Measurements from ENCODE around the gene DEDD2. TPM values are rescaled to one million over a fixed set of nuclear protein-coding genes. Genes with fewer than 3 reads are reported as not detected.

The DEDD2 gene
- total and polyA plus RNA-seq, 2 donors (not counting 3 experiments of a cell fraction or from before 2014, with no cell fraction given): 19.5 to 34.8 TPM

DNA sequence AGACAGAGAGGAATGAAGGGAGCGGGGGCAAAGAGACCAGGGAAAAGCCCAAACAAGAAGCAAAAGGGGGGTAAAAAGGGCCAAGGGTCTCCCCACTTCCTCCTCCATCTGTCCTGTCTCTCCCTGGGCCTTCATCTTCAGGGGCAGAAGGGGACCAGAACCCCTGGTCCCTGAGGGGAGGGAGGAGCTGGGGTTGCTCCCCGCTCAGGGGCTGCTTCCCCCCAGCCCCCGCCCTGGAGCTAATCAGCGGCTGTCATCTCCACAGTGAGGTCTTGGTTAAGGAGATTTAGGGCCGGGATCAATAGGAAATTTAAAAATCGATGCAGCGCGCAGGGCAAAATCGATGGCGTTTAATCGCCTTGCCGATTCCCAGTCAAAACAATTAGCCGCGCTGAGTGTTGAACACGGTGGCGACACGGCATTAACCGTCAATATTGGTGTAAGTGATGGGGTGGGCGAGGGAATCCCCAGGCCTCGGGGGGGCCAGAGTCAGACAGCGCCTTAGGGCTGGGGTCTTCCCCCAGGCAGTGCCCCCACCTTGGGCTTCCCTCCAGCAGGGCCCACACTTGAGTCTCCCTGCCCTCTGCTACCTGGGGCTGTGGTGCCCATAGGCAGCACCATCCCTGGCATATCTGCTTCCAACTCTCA lies 55.7 kb downstream of the DEDD2 start:
- H3K9me3 ChIP-seq (replicated peaks; ENCODE audit: control insufficient read depth, insufficient read depth, low read length): no peaks in the 10 kb centered on the region
- no peak overlapping the region for H3K4me2 ChIP-seq (ENCODE audit: insufficient read depth, low read length)
- ChIA-PET CTCF (interaction anchor here (0.8 to 1.3 kb wide), 2 partner anchors 15 to 29 kb away, joined by 3 to 5 read pairs; partner anchors contain the start of gene POU2F2), POLR2A (no interaction called here)
- BruUV-seq (replicated peaks): no TSS peak
- no peaks in the 10 kb centered on the region for H3K9me1 ChIP-seq (replicated peaks; ENCODE audit: control insufficient read depth, extremely low read depth, insufficient read depth, low read length)
- no peak overlapping the region for H3K4me3 ChIP-seq (replicated peaks in 1 of 3; ENCODE audit: insufficient read depth in 1 of 3, low read depth in 1 of 3, low read length in 3 of 3)
- intact Hi-C loops (cut with micrococcal nuclease): no loop called here
- no peak for DNase-seq (ENCODE audit: low read depth, low spot score)
- peaks cover 2 to 12% of the 10 kb centered on the region in 2 experiments for H3K27me3 ChIP-seq (ENCODE audit: control insufficient read depth in 2 of 2, insufficient read depth in 2 of 2, low read length in 2 of 2)
- H4K20me1 ChIP-seq (replicated peaks; ENCODE audit: control insufficient read depth, extremely low read depth, insufficient read depth, low read length): no peaks in the 10 kb centered on the region
- H2AFZ ChIP-seq (ENCODE audit: low read depth, low read length): no peak overlapping the region
- TF ChIP-seq GATA2 (IDR thresholded peaks at IDR 0.05; ENCODE audit: insufficient read depth, insufficient read length, low read depth, low read length): no peak
- no peak for TF ChIP-seq FOS (IDR thresholded peaks at IDR 0.05; ENCODE audit: borderline replicate concordance, insufficient read depth, low read length)
- no peak for TF ChIP-seq POLR2A (IDR thresholded peaks at IDR 0.05; ENCODE audit: low read depth, low read length)
- TF ChIP-seq, protein P1, sequence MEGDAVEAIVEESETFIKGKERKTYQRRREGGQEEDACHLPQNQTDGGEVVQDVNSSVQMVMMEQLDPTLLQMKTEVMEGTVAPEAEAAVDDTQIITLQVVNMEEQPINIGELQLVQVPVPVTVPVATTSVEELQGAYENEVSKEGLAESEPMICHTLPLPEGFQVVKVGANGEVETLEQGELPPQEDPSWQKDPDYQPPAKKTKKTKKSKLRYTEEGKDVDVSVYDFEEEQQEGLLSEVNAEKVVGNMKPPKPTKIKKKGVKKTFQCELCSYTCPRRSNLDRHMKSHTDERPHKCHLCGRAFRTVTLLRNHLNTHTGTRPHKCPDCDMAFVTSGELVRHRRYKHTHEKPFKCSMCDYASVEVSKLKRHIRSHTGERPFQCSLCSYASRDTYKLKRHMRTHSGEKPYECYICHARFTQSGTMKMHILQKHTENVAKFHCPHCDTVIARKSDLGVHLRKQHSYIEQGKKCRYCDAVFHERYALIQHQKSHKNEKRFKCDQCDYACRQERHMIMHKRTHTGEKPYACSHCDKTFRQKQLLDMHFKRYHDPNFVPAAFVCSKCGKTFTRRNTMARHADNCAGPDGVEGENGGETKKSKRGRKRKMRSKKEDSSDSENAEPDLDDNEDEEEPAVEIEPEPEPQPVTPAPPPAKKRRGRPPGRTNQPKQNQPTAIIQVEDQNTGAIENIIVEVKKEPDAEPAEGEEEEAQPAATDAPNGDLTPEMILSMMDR (IDR thresholded peaks at IDR 0.05; ENCODE audit: extremely low read depth in 1 of 2, insufficient read depth in 1 of 2, low read depth in 1 of 2, low read length in 2 of 2): no peak
- no peaks in the 10 kb centered on the region for H3K36me3 ChIP-seq (ENCODE audit: control insufficient read depth in 2 of 2, extremely low read depth in 1 of 2, insufficient read depth in 2 of 2, low read length in 2 of 2)
- H3K4me1 ChIP-seq (ENCODE audit: control insufficient read depth, extremely low read depth, insufficient read depth, low read length): no peaks in the 10 kb centered on the region
- no peak overlapping the region for H3K27ac ChIP-seq (ENCODE audit: insufficient read depth, low read depth, low read length)
- no peaks in the 10 kb centered on the region for H3K79me2 ChIP-seq (ENCODE audit: control insufficient read depth, insufficient read depth, low read length)
- no peak for FAIRE-seq
- H3K9ac ChIP-seq (replicated peaks; ENCODE audit: extremely low read depth, insufficient read depth, low read length): no peak overlapping the region
- dilution Hi-C loops (cut with MboI; ENCODE audit: extremely low pct_ligation_motif_present, low sequenced_read_pairs): no loop called here

DNA sequence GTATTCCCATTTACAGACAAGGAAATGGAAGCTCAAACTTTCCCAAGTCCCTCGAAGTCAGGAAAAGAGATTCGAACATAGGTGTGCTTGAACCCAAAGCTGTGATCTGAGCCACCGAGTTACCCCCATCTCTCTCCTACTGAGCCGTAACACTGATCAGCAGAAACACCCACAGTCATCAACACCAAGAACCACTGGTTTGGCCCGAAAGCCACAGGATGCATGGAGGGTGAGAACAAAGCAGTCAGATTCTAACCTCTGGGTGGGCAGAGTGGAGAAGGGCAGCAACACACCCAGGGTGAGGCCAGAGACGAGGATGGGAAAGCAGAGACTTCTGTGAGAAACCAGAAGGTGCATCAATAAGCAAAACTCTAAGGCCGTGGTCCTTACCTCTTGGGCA lies 57.5 kb downstream of the DEDD2 start:
- POLR2A ChIA-PET: no interaction called here
- no peak overlapping the region for H3K9ac ChIP-seq (replicated peaks; ENCODE audit: extremely low read depth, insufficient read depth, low read length)
- TF ChIP-seq GATA2 (IDR thresholded peaks at IDR 0.05; ENCODE audit: insufficient read depth, insufficient read length, low read depth, low read length): no peak
- TF ChIP-seq, protein P1 (IDR thresholded peaks at IDR 0.05; ENCODE audit: extremely low read depth in 1 of 2, insufficient read depth in 1 of 2, low read depth in 1 of 2, low read length in 2 of 2): no peak
- TF ChIP-seq, protein P2, sequence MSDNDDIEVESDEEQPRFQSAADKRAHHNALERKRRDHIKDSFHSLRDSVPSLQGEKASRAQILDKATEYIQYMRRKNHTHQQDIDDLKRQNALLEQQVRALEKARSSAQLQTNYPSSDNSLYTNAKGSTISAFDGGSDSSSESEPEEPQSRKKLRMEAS (IDR thresholded peaks at IDR 0.05; ENCODE audit: insufficient read depth, insufficient read length): no peak
- H3K27me3 ChIP-seq (ENCODE audit: control insufficient read depth in 2 of 2, insufficient read depth in 2 of 2, low read length in 2 of 2): peaks cover 10 to 16% of the 10 kb centered on the region in 2 experiments
- no peak overlapping the region for H3K4me3 ChIP-seq (replicated peaks in 1 of 3; ENCODE audit: insufficient read depth in 1 of 3, low read depth in 1 of 3, low read length in 3 of 3)
- H2AFZ ChIP-seq (ENCODE audit: low read depth, low read length): no peak overlapping the region
- intact Hi-C loops (cut with micrococcal nuclease) (no loop called here), dilution Hi-C loops (cut with MboI; ENCODE audit: extremely low pct_ligation_motif_present, low sequenced_read_pairs) (no loop called here)
- CTCF ChIA-PET: interaction anchor here (1.0 to 2.9 kb wide), 3 partner anchors 17 to 1360 kb away, joined by 3 to 12 read pairs (median 4); no protein-coding TSS in a partner anchor
- no peaks in the 10 kb centered on the region for H4K20me1 ChIP-seq (replicated peaks; ENCODE audit: control insufficient read depth, extremely low read depth, insufficient read depth, low read length)
- DNase-seq (ENCODE audit: low read depth, low spot score) (no peak), FAIRE-seq (no peak)
- no peaks in the 10 kb centered on the region for H3K4me1 ChIP-seq (ENCODE audit: control insufficient read depth, extremely low read depth, insufficient read depth, low read length)
- no peaks in the 10 kb centered on the region for H3K9me1 ChIP-seq (replicated peaks; ENCODE audit: control insufficient read depth, extremely low read depth, insufficient read depth, low read length)
- no peaks in the 10 kb centered on the region for H3K9me3 ChIP-seq (replicated peaks; ENCODE audit: control insufficient read depth, insufficient read depth, low read length)
- no peak overlapping the region for H3K27ac ChIP-seq (ENCODE audit: insufficient read depth, low read depth, low read length)
- no peaks in the 10 kb centered on the region for H3K79me2 ChIP-seq (ENCODE audit: control insufficient read depth, insufficient read depth, low read length)
- H3K36me3 ChIP-seq (ENCODE audit: control insufficient read depth in 2 of 2, extremely low read depth in 1 of 2, insufficient read depth in 2 of 2, low read length in 2 of 2): no peaks in the 10 kb centered on the region
- BruUV-seq (replicated peaks): no TSS peak
- H3K4me2 ChIP-seq (ENCODE audit: insufficient read depth, low read length): no peak overlapping the region

Measured in endothelial cell of umbilical vein (primary cell).